Body of pancreas (tissue), 4 donors: ENCODE results near the gene TPST2. TPM values are rescaled to one million over a fixed set of nuclear protein-coding genes. Genes with fewer than 3 reads are reported as not detected.

Experiments used
- ATAC-seq: fragments of 150-250 bp; one replicate; pipeline ENCODE4 v1.9.1; 2016
- DNase-seq, 4 donors: peaks; one replicate each; pipeline ENCODE4 v3.0.0-alpha.2; 2019
- H3K27ac ChIP-seq, 4 donors: fragments of 200-600 bp; sonication (generic); 1 replicate in 3 of 4; 2 replicates in 1 of 4; pipeline versions ENCODE4 v1.5.1 to v1.6.1; 2016 to 2019; ENCODE audit warnings: mild to moderate bottlenecking in 1 of 4, mixed read lengths in 1 of 4, moderate library complexity in 1 of 4
- H3K27me3 ChIP-seq, 2 donors: fragments of 200-600 bp; sonication (generic); one replicate each; pipeline ENCODE4 v1.6.0; 2016; ENCODE audit warnings: mild to moderate bottlenecking in 1 of 2
- H3K36me3 ChIP-seq, 2 donors: fragments of 200-600 bp; sonication (generic); replicated peaks in 1 of 2; 2 replicates each; pipeline ENCODE4 v1.5.1; 2016; ENCODE audit warnings: low read depth in 2 of 2; ENCODE audit not compliant: insufficient read depth in 1 of 2
- H3K4me1 ChIP-seq: fragments of 200-600 bp; sonication (generic); one replicate; pipeline ENCODE4 v1.6.0; 2016
- H3K4me3 ChIP-seq, 2 donors: fragments of 200-600 bp; sonication (generic); 1 replicate in 1 of 2; 2 replicates in 1 of 2; pipeline ENCODE4 v1.5.1; 2016 to 2019
- H3K9me3 ChIP-seq, 3 donors: fragments of 200-600 bp; sonication (generic); 1 replicate in 2 of 3; 2 replicates in 1 of 3; pipeline ENCODE4 v1.5.1; 2016
- CTCF ChIP-seq, 7 experiments: fragments of 450-650 bp in 4 of 7; fragments of 200-600 bp in 3 of 7; sonication (generic) in 3 of 7; IDR thresholded peaks; one replicate each; pipeline ENCODE4 v1.5.1; 2016 to 2019; ENCODE audit warnings: antibody characterized with exemption in 7 of 7
- POLR2A ChIP-seq, 3 donors: fragments of 450-650 bp; IDR thresholded peaks; one replicate each; pipeline ENCODE4 v1.6.1; 2016; ENCODE audit warnings: antibody characterized with exemption in 3 of 3, mild to moderate bottlenecking in 2 of 3
- WGBS, 2 donors: methylation state at CpG; one replicate each; pipeline ENCODE4 v1.1.5; 2017; 5-methylcytosine and 5-hydroxymethylcytosine counted together
- intact Hi-C: fragments of 100-400 bp; cut with DNase I; formaldehyde crosslinking; loops from one replicate; pipeline ENCODE4 v1.15.1; 2023
- total RNA-seq, 2 donors: library from RNA; depleted of rRNA; stranded (reverse); fragments of >200 nt; gene quantifications; one replicate each; pipeline ENCODE4 v1.1.0, GENCODE V29; 2016

Gene TPST2
- total RNA-seq, 2 donors from 2014 or later: 547 to 586 TPM

- ATAC-seq (no peak), DNase-seq (no peak)
- TF ChIP-seq POLR2A (IDR thresholded peaks at IDR 0.05) (no peak), CTCF (IDR thresholded peaks at IDR 0.05) (no peak)
- Histone ChIP-seq H3K36me3 (peaks cover 0 to 22% of the 10 kb centered on the region in 2 donors), H3K9me3 (no peaks in the 10 kb centered on the region), H3K27me3 (no peaks in the 10 kb centered on the region), H3K4me3 (no peak overlapping the region), H3K4me1 (peaks cover 21% of the 10 kb centered on the region), H3K27ac (no peak overlapping the region)
- 26 to 35% methylated on average over 3 of the region's 3 CpGs for WGBS, 2 donors
- intact Hi-C loops: no loop called here
Measured at GRCh38 chr22:26487996-26488395, 101.9 kb downstream of the TPST2 start.

GRCh38 chr22:26486394-26486793, 103.5 kb downstream of the TPST2 start:
- no peak for ATAC-seq
- H3K4me1 ChIP-seq: peaks cover 36% of the 10 kb centered on the region

GRCh38 chr22:26485806-26486390, 104.0 kb downstream of the TPST2 start:
- no peak overlapping the region for H3K4me3 ChIP-seq
- DNase-seq: no peak
- TF ChIP-seq CTCF (IDR thresholded peaks at IDR 0.05) (no peak), POLR2A (IDR thresholded peaks at IDR 0.05) (no peak)
- H3K27ac ChIP-seq: no peak overlapping the region
- no peaks in the 10 kb centered on the region for H3K9me3 ChIP-seq
- no peak for ATAC-seq
- intact Hi-C loops: no loop called here
- 56 to 64% methylated on average over 3 of the region's 3 CpGs for WGBS, 2 donors
- peaks cover 0 to 12% of the 10 kb centered on the region in 2 donors for H3K36me3 ChIP-seq
- H3K27me3 ChIP-seq: no peaks in the 10 kb centered on the region
- H3K4me1 ChIP-seq: peaks cover 41% of the 10 kb centered on the region

More at GRCh38 chr22:26486394-26486793, 103.5 kb downstream of the TPST2 start:
- 86 to 90% methylated on average over 5 of the region's 5 CpGs for WGBS, 2 donors
- Histone ChIP-seq H3K4me3 (no peak overlapping the region), H3K27ac (no peak overlapping the region), H3K27me3 (no peaks in the 10 kb centered on the region), H3K36me3 (peaks cover 0 to 14% of the 10 kb centered on the region in 2 donors), H3K9me3 (no peaks in the 10 kb centered on the region)
- DNase-seq: no peak
- TF ChIP-seq POLR2A (IDR thresholded peaks at IDR 0.05): no peak
- TF ChIP-seq CTCF (IDR thresholded peaks at IDR 0.05): no peak
- intact Hi-C loops: no loop called here

GRCh38 chr22:26485013-26485412, 104.9 kb downstream of the TPST2 start:
- H3K27me3 ChIP-seq: no peaks in the 10 kb centered on the region
- intact Hi-C loops: no loop called here
- TF ChIP-seq CTCF (IDR thresholded peaks at IDR 0.05) (no peak), POLR2A (IDR thresholded peaks at IDR 0.05) (no peak)
- H3K4me3 ChIP-seq: no peak overlapping the region
- WGBS, 2 donors: 11 to 30% methylated on average over 7 of the region's 7 CpGs
- H3K36me3 ChIP-seq: peaks cover 0 to 6% of the 10 kb centered on the region in 2 donors
- peak overlapping the region in 2 of 4 donors; percentile 95 to 96 for H3K27ac ChIP-seq
- DNase-seq (no peak), ATAC-seq (no peak)
- H3K9me3 ChIP-seq: no peaks in the 10 kb centered on the region
- H3K4me1 ChIP-seq: peaks cover 49% of the 10 kb centered on the region

GRCh38 chr22:26484360-26484706, 105.6 kb downstream of the TPST2 start:
- Histone ChIP-seq H3K27me3 (no peaks in the 10 kb centered on the region), H3K9me3 (no peaks in the 10 kb centered on the region), H3K27ac (peak overlapping the region in 3 of 4 donors; percentile 89 to 96 (median 95)), H3K4me1 (peaks cover 56% of the 10 kb centered on the region), H3K4me3 (peak overlapping the region; percentile 71 to 92), H3K36me3 (peaks cover 0 to 5% of the 10 kb centered on the region in 2 donors)
- ATAC-seq (no peak), DNase-seq (no peak)
- TF ChIP-seq CTCF (IDR thresholded peaks at IDR 0.05) (no peak), POLR2A (IDR thresholded peaks at IDR 0.05) (no peak)
- 3 to 7% methylated on average over 6 of the region's 6 CpGs for WGBS, 2 donors
- intact Hi-C loops: no loop called here
